Activated CD8-positive, alpha-beta memory T cell treated with anti-CD3 and anti-CD28 coated beads, Interleukin-2, amount 50 U/mL, for 24 hours (primary cell): ENCODE results near the gene SMCHD1.
"Not testable (repeated sequence)": the region's sequence is repeated elsewhere in the genome, so short reads cannot be mapped to it uniquely, and the experiment has no call there.

Experiments
- DNase-seq: peaks from one replicate; pipeline ENCODE4 v3.0.0-alpha.2; 2020; ENCODE audit errors: extremely low read depth

Gene SMCHD1

DNA sequence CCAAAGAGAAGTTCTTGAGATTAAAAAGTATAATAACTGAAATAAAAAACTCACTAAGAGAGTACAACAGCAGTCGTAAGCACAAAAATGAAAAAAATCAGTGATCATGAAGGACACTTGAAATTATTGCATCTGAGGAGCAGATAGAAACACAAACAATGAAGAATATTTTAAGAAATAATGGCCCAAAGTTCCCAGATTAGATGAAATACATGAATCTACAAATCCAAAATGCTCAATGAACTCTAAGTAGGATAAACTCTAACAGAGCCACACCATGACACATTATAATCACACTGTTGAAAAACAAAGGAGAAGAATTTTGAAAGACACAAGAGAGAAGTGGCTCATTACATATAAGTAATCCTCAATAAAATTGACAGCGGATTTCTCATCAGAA, 159.4 kb downstream of the SMCHD1 start:
- no peak for DNase-seq

DNA sequence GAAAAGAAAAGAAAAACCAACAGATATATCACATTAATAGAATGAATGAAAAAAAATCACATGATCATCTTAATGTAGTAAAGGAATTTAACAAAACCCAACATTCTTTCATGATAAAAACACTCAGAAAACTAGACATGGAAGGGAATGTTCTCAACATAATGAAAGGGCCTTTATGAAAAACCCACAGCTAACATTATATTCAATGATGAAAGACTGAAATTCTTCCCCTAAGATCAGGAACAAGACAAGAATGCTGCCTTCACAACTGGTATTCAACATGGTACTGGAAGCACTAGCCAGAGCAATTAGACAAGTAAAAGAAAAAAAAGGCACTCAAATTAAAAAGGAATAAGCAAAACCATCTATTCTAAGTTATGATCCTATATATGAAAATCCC, 162.8 kb downstream of the SMCHD1 start:
- DNase-seq: no peak

DNA sequence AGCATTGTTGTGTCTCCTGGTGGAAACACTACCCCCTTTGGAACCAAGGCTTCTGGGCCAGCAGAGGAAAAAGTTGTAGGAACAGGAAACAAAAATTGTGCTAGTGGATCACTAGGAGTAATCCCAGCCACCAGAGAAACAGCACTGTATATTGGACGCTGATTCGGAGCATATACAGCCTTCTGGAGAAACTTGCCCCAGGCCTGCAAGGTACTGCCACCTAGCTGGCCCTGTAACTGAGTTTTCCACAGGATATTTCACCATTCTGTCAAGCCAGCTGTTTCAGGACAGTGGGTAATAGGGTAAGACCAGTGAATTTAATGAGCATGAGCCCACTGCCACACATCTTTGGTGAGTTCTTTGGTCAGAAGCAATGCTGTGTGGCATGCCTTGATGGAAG, 166.2 kb downstream of the SMCHD1 start:
- DNase-seq: no peak

DNA sequence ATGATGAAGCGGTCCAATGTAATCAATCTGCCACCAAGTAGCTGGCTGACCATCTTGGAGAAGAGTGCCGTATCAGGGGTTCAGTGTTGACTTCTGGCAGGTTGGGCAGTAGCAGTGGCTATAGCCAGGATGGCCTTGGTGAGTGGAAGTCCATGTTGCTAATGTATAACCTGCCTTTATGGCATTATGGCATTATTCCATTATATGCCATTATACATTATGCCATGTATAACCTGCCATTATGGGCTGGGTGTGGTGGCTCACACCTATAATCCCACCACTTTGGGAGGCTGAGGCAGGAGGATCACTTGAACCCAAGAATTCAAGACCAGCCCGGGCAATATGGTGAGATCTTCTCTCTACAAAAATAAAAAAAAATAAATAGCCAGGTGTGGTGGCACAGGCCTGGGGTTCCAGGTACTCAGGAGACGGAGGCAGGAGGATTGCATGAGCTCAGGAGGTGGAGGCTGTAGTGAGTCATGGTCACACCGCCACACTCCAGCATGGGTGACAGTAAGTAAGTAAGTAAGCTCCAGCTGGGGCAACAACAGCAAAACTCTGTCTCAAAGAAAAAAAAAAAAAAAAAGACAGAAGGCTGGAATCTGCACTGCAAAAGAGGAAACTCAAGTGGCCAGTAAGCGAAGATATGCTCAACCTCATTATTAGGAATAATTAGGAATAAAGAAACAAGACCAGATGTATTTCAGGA, 166.8 kb downstream of the SMCHD1 start:
- no peak for DNase-seq

DNA sequence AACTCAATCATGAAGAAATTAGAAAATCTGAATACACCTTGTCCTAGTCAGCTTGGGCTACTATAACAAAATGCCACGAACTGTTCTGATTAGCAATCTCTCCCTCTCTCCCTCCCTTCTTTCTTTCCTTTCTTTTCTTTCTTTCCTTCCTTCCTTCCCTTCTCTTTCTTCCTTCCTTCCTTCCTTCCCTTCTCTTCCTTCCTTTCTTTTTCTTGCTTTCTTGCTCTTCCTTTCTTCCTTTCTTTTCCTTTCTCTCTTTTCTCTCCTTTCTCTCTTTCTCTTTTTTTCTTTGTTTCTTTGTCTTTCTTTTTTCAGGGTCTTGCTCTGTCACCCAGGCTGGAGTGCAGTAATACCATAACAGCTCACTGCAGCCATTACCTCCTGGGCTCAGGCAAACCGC, 167.7 kb downstream of the SMCHD1 start:
- DNase-seq: no peak

DNA sequence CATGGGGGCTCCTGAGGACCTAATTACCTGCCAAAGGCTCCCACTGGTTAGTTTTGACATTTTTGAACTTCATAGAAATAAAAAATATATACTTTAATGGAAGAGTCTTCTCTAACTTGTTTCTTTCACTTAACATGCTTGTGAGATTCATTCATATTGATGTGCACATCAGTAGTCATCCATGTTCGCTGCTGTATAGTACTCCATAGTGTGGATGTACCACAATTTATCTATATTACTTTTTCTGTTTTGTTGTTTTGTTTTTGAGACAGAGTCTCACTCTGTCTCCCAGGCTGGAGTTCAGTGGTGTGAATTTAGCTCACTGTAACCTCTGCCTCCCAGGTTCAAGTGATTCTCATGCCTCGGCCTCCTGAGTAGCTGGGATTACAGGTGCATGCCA, 168.4 kb downstream of the SMCHD1 start:
- DNase-seq: no peak

DNA sequence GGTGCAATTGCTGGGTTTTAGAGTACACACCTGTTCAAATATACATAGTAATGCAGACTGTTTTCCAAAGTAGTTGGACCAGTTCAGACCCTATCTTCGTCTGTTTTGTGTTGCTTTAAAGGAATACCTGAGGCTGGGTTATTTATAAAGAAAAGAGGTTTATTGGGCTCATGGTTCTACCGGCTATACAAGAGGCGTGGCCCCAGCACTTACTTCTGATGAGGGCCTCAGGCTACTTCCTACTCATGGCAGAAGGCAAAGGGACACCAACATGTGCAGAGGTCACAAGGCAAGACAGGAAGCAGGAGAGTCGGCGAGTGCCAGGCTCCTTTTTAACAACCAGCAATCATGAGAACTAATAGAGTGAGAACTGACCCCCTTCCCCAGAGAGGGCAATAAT, 169.3 kb downstream of the SMCHD1 start:
- DNase-seq: no peak

DNA sequence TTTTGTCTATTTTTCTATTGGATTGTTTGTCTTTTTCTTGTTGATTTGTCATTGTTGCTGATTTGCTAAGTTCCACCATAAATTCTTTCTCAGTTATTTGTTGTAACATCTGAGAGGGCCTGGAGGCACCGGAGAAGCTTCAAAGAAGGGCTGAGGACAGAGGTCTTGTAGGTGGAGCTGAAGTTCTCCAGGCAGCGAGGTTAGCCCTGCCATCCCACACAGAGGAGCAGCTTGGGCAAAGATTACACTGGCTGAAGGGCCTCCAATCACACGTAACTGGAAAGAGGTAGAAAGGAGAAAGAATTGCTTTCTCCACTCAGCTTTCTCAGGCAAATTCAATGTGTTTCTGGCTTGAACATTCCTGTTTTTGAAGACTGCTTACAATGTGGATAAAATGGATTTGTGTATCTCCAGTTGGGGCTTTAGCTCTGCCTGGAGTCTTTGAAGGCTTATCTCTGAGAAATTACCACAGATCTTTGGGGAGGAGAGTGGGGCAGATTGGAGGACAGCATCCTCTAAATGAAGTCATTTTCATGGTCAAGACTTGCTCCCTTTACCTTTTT, 170.2 kb downstream of the SMCHD1 start:
- no peak for DNase-seq

DNA sequence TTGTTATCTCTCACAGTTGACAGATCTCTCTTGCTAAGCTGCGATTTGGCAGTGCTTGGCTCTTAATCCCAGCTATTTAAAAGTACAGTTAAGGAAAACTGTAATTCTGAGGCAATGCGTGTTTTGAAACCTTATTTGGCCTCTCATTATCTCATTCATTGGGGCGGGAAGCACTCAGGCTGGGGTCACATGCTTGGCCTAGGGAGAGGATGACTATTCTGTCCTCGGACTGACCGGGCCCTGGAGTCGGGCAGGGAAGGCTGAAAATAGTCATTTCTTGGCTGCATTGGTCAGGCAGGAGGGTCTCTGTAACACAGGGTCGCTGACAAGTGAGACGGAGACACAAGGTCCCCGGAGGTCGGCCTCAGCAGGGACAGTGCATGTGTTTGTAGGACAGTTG, 171.1 kb downstream of the SMCHD1 start:
- no peak for DNase-seq

DNA sequence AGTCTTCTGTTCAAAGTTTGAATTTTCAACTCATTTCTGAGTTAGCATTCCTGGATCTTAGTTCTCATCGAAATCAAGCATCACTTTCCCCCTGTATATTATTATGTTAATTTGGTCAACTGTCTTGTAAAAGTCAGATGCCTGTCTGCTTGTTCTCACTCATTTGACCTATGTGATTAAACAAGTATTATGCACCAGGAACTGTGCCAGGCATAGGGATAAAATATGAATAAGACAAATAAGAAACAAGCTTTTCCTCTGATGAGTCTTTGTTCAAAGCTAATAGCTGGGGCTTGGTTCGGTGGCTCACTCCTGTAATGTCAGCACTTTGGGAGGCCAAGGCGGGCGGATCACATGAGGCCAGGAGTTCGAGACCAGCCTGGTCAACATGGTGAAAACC, 171.5 kb downstream of the SMCHD1 start:
- DNase-seq: no peak

DNA sequence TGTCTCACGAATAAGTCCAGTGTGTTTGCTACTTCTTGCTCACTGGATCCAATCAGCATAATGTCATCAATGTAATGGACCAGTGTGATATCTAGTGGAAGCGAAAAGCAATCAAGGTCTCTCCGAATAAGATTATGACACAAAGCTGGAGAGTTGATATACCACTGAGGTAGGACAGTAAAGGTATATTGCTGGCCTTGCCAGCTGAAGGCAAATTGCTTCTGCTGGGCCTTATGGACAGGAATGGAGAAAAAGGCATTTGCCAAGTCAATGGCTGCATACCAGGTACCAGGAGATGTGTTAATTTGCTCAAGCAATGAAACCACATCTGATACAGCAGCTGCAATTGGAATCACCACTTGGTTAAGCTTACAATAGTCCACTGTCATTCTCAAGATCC, 180.6 kb downstream of the SMCHD1 start:
- DNase-seq: not testable (repeated sequence)

DNA sequence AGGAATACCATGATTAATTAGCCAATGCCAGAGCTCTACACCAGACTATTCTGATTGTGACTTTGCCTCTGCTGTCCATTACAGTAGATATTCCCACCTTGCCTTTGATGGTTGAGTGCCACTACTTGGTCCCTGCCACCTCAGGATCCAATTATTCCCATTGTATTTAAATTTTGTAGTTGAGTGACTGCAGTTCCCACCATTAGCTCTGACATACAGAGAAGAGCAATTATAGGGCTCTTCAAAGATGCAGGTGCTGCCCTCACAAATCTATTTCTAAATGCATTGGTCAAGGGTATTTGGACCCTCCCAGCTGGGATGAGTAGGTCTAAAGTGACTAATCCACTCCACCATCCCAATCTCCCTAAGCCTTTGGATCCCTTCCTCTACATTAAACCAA, 181.8 kb downstream of the SMCHD1 start:
- DNase-seq: not testable (repeated sequence)

DNA sequence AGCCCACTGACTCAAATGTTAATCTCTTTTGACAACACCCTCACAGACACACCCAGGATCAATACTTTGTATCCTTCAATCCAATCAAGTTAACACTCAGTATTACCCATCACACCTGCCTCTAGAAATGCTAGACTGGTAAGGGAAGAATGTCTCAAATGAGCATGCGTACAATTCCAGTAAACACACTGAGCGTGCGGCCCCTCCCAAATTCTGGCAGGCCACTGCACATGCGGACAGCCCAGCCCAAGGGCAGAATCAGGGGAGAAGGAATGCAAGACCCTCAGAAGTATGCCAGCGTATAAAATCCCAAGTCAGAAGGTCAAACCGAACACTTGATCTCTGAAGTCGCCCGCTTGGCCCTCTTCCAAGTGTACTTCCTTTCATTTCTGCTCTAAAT, 183.7 kb downstream of the SMCHD1 start:
- DNase-seq: no peak

DNA sequence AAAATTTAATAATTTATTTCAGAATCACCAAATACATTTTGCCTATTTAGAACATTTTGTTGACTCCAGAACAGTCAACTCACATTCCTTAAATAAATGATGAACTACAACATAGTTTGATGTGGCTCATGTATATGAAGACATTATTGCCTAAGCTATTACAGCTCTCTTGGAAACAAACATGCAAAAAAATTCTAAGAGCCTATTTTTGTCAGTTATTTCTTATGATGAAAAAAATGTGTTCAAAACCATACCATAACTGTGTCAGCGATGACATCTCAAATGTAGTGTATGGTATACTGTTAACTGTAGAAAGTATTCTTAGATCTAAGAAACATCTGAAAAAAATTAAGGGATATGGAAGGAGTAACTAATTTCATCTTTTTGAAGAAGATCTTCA, 185.0 kb downstream of the SMCHD1 start:
- DNase-seq: no peak

DNA sequence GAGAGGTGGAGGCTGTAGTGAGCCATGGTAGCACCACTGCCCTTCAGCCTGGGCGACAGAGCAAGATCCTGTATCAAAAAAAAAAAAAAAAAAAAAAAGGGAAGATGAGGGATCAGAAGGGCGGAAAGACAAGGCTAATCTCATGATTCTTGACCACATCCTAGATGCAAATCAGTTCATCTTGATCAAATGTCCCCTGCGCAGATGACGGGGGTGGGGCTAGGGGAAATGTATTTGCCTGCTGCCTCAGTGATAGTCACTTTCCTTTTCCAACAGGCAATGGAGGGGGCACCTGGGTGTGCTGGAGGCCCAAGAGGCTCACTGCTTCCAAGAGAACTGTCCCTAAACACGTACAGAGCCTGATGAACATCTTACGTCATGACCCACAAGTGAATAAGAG, 187.6 kb downstream of the SMCHD1 start:
- DNase-seq: no peak

DNA sequence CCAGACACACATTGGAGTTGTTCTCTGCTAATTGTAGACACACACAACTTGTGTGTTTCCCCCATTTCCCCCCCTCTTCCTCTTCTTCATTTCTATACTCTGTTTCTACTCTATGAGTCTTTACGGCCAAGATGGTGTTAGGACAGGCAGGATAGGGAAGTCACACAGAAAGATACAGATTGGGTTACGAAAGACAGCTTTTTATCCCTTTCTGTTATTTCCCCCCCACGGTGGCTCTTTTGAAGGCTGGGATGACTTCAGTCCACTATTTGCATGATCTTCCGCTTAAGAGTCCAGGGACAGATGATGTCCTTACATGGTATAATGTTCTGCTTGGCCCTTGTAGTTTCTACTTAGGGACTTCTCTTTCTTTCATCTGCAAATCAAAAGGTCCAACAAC, 189.6 kb downstream of the SMCHD1 start:
- no peak for DNase-seq

DNA sequence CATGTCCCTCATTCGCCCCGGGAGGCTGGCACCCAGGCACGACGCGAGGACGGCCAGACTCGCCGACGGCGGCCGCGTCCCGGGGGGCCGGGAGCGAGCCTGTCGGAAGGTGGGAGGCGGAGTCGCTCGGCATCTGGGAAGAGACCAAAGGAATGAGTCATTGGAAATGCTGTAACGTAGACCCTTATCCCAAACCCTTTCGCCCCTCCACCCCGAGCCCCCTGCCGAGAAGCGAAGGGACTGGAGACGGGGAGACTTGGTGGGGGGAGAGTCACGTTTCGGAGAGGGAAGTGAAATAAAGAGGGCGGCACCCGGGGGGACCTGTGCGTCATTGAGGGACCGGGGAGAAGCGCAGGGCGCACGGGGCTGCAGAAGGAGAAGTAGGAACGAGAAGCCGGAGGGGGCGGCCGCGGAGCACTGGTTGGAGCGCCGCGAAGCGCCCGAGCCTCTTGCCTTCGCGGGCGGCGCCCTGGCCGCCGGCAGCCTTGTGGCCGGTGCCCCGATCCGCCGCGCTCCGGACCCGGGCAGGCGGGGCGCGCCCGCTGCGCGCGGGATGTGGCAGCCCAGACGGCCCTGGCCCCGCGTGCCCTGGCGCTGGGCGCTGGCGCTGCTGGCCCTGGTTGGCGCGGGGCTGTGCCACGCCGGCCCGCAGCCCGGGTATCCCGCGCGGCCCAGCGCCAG, 191.2 kb downstream of the SMCHD1 start, which contains the start of gene EMILIN2:
EMILIN2 (plus strand) TSS at position 371 of the 681 bp plus-strand sequence; CDS start at position 554, 183 bp downstream.
- no peak for DNase-seq

DNA sequence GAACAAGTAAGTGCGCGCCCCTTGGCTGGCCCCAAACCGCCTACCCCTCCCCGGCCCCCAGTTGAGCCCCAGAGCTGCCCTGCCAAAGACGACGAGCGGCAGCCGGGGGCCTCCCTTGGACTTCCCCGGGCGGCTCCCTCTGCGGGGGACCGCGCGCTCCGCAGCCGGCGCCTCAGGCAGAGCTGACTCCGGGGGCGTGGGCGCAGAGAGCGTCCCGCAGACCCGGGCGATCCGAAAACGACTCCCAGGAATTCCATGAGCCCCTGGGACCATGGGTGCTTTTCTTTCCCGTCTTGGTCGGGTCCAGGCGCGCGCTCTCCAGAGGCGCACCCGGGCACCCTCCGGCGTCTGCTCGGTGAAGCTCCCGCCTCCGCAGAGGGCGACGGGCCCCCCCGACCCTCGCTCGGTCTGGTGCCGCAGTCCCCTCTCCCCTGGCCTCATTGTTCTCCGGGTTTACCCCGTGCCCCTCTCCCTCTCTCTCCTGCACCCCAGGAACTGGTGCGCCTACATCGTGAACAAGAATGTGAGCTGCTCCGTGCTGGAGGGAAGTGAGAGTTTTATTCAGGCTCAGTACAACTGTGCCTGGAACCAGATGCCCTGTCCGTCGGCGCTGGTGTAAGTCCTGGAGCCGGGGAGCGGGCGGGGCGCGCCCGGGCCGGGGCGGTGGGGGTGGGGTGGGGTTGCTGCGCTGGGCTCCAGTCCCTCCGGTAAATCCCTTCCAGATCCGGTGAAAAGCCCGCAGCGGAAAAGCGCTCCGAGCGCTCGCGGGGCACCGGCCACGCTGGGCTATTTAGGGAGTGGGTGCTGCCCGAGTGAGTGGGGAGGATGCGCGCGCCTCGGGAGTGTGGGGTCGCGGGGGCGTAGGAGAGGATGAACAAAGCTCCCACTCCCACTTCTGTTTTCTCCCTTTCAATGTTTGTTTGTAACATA, 192.1 kb downstream of the SMCHD1 start:
- DNase-seq: no peak

DNA sequence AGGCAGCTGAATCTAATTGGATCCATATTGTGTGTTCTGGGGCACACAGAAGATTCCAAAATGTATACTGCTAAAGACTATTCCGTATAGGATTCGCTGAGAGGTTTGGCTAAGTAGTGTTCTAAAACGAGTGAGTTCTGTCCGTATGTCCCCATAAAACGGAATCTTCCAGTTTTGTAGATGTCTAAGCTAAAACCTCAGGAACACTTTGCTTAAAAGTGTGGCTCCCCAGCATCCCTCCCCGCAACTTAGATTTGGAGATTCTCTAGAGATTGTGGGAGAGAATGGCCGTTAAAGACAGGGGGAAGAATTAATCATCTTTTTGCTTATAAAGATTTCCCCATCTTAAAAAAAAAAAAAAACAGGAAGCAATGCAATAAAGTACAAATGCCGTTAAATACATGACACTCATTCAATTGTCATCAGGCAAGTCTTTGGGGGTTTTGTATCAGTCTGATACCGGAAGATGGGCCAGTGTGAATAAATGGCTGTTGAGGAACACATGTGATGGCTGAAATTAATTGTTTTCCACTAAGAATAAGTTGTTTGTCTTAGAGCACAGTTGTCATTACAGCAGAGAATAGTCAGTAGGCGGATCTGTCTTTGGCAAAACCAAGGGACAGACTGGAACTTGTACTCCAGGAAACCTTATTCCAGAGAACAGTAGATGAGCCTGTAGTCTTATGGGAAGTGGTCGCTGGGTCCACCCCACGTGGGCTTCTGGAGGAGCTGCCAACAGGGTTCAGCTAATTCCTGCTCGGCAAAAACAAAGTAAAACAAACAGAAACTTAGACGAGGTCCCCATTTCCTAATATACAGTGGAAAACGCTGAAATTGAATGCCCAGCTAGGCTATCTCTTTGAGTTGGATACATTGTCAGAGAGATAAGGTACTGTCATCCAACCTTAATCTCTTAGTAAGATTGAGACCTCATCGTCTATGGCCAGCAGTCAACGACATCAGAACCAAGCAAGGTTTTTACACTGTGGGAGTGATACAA, 193.0 kb downstream of the SMCHD1 start:
- no peak for DNase-seq

DNA sequence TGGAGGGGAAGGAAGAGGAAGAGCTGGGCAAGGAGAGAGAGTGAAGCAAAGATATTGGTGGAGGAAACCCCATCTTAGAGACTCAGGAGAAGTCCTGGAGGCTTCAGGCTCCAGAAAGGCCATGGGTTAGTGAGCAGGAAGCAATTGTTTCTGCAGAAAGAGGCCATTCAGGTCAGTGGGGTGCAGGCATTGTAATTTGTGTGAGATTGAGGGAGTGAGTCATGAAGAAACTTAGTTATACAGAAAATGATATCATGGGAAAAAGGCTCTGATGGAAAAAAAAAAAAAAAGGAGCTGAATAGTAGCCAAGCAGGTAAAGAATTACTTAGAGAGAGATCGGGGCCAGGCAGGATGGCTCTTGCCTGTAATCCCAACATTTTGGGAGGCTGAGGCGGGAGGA, 195.3 kb downstream of the SMCHD1 start:
- no peak for DNase-seq

DNA sequence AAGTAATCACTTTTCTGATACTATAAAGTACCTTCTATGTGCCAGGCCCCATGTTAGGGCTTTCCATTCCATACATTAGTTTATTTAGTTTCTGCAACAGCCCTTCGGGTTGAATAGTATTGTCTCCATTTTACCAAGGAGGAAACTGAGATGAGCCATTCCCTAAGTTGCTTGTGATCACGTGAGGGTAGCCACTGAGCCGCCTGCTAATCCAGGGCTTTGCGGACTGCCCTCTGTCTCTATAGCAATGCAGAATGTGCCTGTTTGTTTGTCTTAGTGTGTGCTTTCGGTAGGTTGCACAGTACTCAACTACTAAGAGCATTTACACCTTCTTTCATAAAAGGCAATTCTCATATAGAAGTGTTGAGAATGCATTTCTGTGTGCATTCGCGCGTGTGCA, 196.2 kb downstream of the SMCHD1 start:
- no peak for DNase-seq
